ENCODE measurements around the gene PSME1. TPM values are rescaled to one million over a fixed set of nuclear protein-coding genes. Genes with fewer than 3 reads are reported as not detected.

The PSME1 gene
- total RNA-seq, 1 donor from 2014 or later = 65.0 TPM

DNA sequence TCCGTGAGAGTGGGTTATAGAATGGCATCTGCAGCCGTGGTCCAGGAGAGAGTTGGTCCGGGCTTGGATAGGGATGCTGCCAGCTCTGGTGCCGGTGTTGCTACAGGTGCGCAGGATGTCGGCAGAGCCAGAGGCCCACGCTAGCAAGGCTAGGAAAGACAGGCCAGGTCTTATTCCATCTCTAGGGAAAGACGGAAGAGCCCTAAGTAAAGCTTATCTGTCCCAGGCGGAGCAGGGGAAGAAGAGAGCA, 485 bp upstream of the PSME1 start:
- no peak for DNase-seq (ENCODE audit: low read depth)
- no peaks in the 10 kb centered on the region for H3K27me3 ChIP-seq (ENCODE audit: control insufficient read depth, insufficient read depth, low read length)
- H3K4me3 ChIP-seq (ENCODE audit: low read depth, low read length) = peak overlapping the region; percentile 67
- FAIRE-seq = no peak
- TF ChIP-seq, protein P1, sequence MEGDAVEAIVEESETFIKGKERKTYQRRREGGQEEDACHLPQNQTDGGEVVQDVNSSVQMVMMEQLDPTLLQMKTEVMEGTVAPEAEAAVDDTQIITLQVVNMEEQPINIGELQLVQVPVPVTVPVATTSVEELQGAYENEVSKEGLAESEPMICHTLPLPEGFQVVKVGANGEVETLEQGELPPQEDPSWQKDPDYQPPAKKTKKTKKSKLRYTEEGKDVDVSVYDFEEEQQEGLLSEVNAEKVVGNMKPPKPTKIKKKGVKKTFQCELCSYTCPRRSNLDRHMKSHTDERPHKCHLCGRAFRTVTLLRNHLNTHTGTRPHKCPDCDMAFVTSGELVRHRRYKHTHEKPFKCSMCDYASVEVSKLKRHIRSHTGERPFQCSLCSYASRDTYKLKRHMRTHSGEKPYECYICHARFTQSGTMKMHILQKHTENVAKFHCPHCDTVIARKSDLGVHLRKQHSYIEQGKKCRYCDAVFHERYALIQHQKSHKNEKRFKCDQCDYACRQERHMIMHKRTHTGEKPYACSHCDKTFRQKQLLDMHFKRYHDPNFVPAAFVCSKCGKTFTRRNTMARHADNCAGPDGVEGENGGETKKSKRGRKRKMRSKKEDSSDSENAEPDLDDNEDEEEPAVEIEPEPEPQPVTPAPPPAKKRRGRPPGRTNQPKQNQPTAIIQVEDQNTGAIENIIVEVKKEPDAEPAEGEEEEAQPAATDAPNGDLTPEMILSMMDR (IDR thresholded peaks at IDR 0.05; ENCODE audit: insufficient read depth, low read length, severe bottlenecking) = no peak
- peaks cover 12% of the 10 kb centered on the region for H3K36me3 ChIP-seq (ENCODE audit: control insufficient read depth, insufficient read depth, low read length)

DNA sequence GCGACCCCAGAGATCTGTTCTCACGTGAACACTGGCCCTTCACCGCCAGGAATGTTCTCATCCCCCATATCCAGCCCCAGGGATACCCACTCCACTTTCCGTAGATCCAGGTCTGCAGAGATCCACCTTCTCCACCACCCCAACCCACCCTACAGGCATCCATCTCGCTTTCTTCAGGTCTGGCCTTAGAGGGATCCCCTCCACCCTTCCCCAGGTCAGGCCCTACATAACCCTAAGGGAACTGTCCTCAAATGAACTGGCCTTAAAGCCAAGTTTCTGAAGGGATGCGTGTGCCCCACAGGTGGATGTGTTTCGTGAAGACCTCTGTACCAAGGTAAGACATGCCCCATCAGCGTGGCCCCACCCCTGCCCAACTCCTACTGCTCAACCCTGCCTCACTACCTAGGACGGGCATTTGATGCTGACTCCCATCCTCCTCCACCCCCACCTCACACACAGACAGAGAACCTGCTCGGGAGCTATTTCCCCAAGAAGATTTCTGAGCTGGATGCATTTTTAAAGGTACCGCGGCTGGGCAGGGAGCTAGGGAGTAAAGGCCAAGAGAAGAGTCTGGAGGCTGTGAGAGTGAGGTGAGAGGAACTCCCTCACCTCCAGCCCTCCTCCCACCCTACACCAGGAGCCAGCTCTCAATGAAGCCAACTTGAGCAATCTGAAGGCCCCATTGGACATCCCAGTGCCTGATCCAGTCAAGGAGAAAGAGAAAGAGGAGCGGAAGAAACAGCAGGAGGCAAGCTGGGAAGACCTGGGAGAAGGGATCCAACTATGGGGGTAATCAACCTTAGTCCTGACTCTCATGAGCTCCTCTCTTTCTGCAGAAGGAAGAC, 912 bp downstream of the PSME1 start:
- peak overlapping the region; percentile 67 for H3K4me3 ChIP-seq (ENCODE audit: low read depth, low read length)
- FAIRE-seq (no peak), DNase-seq (ENCODE audit: low read depth) (no peak)
- H3K27me3 ChIP-seq (ENCODE audit: control insufficient read depth, insufficient read depth, low read length) = no peaks in the 10 kb centered on the region
- TF ChIP-seq, protein P1 (IDR thresholded peaks at IDR 0.05; ENCODE audit: insufficient read depth, low read length, severe bottlenecking) = no peak
- H3K36me3 ChIP-seq (ENCODE audit: control insufficient read depth, insufficient read depth, low read length) = peaks cover 12% of the 10 kb centered on the region

DNA sequence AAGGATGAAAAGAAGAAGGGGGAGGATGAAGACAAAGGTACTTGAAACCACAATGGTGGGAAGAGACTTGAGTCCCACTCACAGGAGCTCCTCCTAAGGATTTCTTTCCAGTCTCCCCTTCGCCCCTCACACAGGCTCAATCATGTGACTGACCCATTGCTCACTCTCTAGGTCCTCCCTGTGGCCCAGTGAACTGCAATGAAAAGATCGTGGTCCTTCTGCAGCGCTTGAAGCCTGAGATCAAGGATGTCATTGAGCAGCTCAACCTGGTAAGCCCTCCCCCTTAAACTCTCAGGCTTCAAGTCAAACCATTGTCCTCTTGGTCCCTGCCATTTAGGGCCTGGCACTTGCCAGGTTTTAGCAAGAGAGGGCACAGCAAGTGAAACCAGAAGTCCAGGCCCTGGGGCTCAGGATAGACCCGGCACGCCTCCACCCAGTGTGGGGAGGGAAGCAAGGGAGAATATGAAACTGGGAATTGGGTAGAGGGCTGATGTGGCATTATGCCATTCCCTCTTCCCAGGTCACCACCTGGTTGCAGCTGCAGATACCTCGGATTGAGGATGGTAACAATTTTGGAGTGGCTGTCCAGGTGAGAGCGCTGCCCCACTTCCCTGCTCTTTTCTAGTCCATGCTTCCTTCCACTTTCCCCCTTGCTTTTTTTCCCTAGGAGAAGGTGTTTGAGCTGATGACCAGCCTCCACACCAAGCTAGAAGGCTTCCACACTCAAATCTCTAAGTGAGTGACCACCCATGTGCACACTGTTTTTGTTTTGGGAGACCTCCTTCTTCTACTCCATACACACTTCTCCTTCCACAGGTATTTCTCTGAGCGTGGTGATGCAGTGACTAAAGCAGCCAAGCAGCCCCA, 1.8 kb downstream of the PSME1 start:
- no peak overlapping the region for H3K4me3 ChIP-seq (ENCODE audit: low read depth, low read length)
- H3K27me3 ChIP-seq (ENCODE audit: control insufficient read depth, insufficient read depth, low read length) = no peaks in the 10 kb centered on the region
- DNase-seq (ENCODE audit: low read depth) = no peak
- H3K36me3 ChIP-seq (ENCODE audit: control insufficient read depth, insufficient read depth, low read length) = peaks cover 11% of the 10 kb centered on the region
- FAIRE-seq = no peak
- TF ChIP-seq, protein P1 (IDR thresholded peaks at IDR 0.05; ENCODE audit: insufficient read depth, low read length, severe bottlenecking) = no peak

DNA sequence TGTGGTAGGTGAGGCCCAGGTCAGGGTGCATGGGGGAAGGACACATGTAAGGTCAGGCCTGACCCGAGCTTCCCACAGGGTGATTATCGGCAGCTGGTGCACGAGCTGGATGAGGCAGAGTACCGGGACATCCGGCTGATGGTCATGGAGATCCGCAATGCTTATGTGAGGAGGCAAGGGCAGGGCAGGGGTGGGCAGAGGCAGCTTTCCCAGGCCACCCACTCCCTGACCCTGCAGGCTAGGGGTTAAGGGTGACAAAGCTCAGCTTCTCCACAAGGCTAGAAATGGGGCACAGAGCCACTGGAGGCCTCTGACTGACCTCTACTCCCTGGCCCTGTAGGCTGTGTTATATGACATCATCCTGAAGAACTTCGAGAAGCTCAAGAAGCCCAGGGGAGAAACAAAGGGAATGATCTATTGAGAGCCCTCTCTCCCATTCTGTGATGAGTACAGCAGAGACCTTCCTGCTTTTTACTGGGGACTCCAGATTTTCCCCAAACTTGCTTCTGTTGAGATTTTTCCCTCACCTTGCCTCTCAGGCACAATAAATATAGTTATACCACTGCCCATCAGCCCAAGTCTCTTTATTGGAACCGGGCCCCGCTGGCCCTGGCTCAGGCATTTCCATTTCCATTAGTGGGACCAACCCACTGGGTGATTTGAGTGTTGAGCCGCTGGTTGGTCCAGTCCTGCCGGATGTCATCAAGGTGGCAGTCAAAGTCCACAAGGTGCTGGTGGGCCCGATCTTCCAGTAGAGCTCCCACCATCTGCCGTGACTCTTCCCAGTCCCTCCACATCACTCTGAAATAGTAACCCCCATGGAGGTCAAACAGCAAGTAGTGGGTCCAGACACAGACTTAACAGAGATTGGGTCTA, 2.6 kb downstream of the PSME1 start:
- H3K4me3 ChIP-seq (ENCODE audit: low read depth, low read length) = no peak overlapping the region
- FAIRE-seq (no peak), DNase-seq (ENCODE audit: low read depth) (no peak)
- TF ChIP-seq, protein P1 (IDR thresholded peaks at IDR 0.05; ENCODE audit: insufficient read depth, low read length, severe bottlenecking) = no peak
- H3K36me3 ChIP-seq (ENCODE audit: control insufficient read depth, insufficient read depth, low read length) = peaks cover 11% of the 10 kb centered on the region
- H3K27me3 ChIP-seq (ENCODE audit: control insufficient read depth, insufficient read depth, low read length) = no peaks in the 10 kb centered on the region

DNA sequence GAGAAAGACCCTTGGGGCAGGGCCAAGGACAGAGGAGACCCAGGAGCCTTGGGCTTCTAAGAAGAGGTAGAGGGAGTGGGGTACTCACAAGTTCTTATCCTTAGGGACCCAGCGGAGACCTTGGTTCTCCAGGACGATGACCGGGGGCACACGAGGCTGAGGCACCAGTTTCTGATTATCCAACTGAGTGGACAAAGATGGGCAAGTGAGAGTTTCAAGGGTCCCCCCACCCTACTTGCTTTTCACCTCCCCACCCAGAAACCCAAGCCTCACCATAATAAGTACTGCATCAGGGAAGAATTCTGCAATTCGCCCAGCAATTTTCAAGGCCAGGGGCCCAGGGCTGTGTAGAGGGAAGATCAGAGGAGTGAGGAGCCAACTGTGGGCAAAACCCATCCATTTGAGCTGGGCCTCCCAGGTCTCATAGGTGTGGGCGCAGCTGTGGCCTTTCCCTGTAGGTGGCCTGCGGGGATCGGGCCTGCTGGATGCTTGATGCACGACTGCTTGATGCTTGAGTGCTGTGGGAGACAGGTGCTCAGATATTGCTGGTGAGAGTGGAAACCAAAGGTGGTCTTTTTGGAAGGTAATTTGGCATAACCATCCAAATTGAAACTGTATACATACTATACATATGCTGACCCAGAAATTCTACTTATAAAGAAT, 3.4 kb downstream of the PSME1 start:
- FAIRE-seq = no peak
- H3K4me3 ChIP-seq (ENCODE audit: low read depth, low read length) = no peak overlapping the region

More for the DNA sequence above, 3.4 kb downstream of the PSME1 start:
- DNase-seq (ENCODE audit: low read depth) = no peak
- no peaks in the 10 kb centered on the region for H3K27me3 ChIP-seq (ENCODE audit: control insufficient read depth, insufficient read depth, low read length)
- peaks cover 15% of the 10 kb centered on the region for H3K36me3 ChIP-seq (ENCODE audit: control insufficient read depth, insufficient read depth, low read length)
- TF ChIP-seq, protein P1 (IDR thresholded peaks at IDR 0.05; ENCODE audit: insufficient read depth, low read length, severe bottlenecking) = no peak
